NOMO-1 treated with DMSO at 0.1 percent for 48 hours (cell line): ENCODE measurements around the gene RLBP1.
A peak's percentile ranks its signal among the peaks of the same experiment; 100 is the strongest.

Experiments used
- DNase-seq: peaks from one replicate; lab custom pipeline; 2025; ENCODE audit not compliant: unreplicated experiment; lab: John Stamatoyannopoulos, UW

RLBP1 gene

DNA sequence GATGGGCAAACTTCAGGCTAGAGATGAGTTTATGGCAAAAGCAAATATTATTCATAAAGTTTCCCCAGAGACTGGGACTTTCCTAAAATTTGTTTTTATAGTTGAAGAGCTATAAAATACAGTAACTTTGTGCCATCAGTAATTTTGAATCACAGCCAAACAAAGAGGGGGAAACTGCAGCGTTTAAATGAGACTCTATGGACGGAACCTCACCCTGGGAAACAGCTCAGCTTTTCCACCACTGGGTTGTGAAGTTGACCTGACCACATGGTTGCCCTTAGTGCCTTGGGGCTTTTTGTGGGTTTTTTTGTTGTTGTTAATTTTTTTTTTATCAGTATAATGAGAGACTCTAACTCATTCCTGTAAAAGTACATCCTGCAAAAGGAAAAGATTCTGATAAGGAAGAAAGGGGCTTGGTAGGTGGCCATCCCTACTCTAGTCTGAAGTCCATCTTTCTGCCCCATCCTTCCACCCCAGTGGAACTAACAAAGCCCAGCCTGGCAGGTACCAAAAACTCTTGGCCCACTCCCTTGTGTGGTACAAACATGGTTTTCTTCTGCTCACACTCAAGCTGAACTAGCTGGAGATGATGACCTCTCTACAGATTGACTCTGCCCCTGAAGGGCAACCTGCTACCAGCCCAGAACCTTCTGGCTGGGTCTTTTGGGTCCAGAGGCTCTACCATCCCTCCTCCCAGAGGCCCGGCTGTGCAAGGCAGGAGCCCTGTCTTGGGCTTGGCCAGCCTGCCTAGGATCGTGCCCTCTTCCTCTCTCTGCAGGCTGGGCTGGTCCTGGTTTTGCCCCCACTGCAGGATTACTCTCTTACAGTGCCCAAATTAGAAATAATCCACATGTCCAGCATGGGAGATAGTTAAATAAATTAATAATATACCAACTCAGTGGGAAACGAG, 41.2 kb downstream of the RLBP1 start:
- no peak for DNase-seq

DNA sequence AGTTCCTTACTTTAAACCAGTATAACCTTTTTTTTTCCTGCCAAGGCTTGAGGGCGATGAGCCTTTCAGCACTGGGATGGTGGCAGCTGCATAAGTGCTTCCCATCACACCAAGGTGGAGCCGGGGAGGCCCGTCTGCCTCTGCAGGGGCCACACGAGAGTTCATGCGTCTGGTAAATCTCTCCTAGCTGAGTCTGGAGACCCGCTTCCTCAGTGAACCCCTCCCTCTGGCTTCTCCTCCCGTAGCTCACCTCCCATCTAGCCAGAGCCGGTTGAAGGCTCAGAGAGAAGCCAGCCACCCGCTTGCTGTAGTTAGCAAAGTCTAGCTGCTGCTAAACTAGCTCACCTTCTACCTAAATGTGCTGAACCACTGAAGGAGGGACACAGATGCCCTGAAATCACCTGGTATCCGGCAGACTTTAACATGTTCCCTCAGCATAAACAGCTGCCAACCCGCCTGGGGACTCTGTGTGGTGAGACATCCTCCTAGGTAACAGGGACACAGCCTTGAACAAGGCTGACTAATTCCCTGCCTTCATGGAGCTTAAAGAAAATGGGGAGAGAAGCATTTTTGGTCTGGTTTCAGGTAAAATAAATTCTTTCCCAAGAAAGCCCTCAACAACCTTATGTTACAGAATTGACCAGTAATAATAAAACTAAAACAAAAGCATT, 42.9 kb downstream of the RLBP1 start:
- DNase-seq = no peak

DNA sequence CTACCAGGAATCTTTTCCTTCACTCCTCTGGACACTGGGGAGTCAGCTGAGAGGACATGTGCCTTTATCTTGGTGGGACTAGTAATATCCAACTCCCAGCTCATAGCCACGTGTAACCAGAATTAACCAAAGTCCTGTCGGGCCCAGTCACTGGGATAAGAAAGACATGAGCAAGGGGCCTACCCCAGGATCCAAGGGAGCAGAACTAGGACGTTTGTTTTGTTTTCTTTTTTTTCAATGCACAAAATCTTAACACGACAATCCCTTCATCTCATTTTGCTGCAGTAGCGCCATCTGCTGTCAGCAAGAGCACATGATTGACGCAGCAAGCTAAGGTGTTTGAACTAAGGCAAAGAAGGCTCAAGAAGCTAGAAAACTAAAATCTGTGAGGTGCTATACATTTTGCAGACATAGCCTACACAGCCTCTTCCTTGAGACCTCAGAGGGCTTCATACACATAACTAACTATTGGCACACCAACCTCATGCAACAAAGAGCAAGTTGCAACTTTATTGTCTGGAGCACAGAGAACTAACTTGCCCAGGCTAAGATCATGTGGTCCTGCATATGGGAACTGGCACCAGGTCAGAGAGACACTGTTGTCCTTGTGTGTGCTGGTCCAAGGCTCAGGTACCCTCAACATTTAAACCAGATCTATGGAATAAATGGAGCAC, 43.6 kb downstream of the RLBP1 start:
- DNase-seq = peak; percentile 62

DNA sequence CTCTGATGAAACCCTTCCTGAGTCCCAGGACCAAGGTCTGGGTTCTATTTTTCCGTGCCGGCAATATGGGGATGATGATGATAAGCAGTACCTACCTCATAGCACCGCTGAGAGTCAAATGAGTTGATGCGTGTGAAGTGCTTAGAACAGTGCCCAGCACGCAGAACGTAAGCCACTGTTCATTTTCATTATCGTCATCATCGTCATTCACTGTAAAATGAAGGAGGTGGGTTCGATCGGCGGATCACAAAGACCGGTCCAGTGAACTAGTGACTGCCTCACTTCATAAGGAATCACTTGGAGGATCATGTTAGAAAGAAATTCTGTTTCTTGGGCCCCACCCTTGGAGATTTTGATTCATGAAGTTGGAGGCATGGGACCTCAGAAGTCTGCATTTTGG, 44.3 kb downstream of the RLBP1 start:
- DNase-seq = no peak

DNA sequence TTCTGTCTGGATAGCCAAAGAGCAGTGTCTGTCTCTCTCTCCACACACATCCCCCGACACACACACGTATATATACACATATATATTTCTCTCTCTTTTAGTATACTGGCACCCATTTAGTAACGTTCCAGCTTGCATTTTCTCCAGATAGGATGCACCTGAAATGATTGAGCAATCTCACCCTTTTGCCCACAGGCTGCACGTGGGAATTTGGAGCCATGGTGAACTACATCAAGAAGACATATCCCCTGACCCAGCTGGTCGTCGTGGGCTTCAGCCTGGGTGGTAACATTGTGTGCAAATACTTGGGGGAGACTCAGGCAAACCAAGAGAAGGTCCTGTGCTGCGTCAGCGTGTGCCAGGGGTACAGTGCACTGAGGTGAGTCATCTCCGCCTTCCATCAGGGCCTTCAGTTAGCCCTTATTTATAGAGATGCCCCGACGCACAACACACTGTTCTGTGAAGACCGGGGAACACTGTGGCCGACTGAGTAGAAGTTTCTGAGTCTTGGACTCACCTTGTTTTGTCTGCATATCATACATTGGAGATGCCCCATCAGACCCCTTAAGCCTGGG, 45.7 kb downstream of the RLBP1 start:
- no peak for DNase-seq

DNA sequence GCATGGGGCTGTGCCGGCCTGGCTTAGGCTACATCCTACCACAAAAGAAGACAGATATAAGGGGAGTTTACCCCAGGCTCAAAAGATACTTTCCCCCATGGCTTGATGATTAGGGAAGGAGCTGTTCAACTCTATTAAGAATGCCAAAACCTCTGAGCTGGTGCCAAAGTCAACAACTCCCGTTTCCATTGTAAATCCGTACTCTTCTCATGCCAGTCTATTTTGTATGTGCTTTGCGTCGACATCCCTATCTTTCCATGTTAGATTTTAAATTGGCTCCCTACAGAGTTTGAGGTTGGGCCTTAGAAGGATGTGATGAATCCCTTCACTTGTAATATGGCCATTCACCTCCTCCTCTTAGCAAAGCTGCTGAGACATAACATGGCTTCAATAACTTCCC, 46.9 kb downstream of the RLBP1 start:
- DNase-seq = no peak

DNA sequence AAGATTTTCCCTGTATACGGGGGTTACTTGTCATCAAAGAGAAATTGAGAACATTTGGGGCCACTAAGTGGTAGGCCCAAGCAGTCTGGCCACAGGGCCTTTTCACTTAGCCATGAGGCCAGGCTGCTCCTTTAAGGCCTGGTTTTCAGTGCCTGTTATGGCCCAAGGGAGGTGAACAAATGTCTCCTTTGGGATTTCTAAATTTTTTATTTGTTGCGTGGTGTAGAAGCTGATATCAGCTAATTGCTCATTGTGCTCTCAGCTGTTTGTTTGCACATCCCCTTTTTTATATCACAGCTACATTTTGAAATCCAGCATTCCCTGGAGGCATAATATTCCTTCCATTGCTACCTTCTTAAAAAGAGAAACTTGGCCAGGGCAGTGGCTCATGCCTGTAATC, 48.5 kb downstream of the RLBP1 start:
- no peak for DNase-seq

DNA sequence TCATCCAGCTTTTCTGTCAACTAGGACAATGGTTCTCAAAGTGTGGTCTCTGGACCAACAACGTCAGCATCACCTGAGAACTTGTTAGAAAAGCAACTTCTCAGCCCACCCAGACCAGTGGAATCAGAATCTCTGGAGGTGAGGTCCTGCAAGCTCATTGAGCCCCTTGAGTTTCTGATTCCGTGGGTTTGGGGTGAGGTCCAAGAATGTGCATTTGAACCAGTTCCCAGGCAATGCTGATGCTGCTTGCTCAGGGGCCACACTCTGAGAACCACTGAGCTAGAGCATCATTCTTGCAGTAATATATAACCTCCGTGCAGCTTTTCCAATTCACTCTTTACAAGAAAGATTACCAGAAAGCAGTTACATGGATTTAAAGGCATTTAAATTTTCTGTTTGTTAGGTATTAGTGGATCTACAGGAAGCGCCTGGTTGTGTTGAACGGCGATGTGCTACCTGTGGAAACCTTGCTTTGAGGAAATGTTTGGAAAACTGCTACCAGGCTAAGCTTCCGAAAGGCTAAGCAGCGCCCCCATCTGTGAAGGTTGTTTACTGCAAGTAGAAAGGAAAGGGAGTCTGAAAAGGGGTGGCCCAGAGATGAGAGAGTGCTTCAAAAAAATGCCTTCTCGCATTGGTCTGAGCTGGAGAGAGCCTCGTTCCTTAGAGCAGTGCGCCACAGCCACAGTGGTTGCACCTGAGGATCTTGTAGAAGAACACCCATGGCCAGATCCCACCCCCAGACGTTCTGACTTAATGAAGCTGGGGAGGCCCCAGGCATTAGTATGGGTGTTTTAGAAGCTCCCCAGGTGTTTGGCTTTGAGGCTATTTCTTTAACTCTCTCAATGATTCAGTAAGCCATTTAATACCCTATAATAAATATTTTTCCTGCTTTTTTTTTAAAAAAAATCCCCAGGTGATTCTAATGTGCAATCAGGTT, 50.0 kb downstream of the RLBP1 start:
- peak; percentile 6 for DNase-seq

DNA sequence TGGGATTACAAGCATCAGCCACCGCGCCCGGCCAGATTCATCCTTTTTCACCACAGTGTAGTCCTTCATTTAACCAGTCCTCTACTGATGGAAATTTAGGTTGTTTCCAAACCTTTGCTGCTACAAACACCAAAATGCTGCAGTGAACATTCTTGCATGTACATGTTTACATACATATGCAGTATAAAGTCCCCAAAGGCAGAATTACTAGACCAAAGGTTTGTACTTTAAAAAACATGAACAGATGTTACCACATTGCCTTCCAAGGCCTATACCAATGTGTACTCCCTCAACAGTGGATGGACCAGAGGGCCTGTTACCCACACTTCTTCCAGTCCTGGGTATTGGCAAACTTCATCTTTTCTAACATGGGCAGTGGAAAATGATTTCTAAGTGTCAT, 51.0 kb downstream of the RLBP1 start:
- DNase-seq = no peak

DNA sequence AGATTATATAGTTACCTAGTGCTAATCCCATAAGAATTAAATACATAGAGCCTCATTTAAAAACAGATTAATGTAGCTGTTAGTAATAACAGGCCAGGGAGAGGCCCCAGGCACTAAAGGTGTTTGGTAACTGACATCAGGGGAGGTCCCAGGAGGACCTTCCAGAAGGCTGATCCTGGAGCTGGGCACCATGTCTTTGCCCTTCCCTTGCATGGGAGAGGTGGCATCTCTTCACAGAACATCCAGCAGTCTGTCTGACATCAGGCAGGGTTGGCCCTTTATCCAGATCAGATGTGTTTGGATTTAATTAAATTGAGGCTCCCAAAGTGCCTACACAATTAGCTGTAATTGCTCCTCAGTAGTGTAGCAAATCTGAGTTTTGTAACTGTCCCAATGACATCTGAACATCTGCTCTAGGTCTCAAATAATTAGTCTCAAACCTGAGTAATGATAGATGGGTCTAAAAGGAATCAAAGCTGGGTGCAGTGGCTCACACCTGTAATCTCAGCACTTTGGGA, 53.0 kb downstream of the RLBP1 start:
- no peak for DNase-seq

DNA sequence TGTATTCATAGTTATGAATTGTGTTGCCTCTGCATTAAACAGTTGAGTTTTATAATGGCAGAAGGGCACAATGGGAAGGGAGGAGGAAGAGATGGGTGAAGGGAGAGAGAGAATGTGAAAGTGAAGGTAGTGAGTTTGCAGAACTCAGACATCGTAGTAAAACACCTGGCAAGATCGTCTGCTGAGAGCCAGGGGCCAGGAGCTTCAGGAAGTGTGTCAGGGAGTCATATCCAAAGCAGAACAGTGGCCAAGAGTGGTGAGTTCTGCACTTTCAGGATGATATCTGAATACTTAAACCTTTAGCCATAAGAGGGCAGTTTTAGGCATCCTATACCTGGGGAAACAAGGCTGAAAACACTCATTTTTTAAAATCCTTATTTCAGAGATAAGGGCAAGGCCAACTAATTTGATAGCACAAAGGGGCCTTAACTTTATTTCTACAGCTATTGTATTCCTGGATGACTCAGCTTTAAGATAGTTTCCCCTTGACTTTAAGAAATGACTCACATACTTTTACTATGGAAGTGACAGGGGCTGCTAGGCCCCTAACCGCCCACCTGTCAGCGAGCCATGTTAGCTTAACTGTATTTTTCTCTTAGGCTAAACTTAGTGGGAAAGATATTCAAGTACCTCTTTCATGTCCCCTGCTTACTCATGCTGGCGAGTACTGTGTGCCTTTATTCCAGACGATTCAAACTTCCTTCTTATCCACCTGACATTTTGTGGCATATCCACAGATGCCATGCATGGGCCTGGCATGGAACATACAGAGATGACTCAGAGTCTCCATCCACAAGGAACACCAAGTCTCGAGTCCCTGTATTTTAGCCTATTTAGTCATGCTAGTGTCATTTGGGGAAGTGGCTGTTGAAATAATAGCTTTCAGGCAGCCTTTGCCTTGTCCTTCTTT, 53.9 kb downstream of the RLBP1 start:
- DNase-seq = peak; percentile 27

DNA sequence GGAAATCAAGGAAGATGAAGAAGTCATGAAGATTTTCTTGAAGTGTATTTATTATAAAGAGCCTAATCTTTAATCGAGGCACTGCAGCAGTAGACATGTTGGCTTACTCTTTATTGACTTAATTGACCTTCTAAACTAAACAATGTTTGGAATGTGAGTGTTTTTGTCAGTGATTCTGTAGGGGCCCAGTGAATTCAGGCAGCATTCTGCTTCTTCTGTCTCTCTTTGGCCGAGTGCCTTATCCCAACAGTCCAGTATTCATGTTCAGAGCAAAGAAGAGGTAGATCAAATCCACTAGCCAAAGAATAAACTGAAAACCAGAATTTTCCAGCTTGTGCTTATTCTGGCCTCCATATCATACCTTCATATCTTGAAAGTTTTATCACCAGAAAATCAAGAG, 55.7 kb downstream of the RLBP1 start:
- DNase-seq = no peak

DNA sequence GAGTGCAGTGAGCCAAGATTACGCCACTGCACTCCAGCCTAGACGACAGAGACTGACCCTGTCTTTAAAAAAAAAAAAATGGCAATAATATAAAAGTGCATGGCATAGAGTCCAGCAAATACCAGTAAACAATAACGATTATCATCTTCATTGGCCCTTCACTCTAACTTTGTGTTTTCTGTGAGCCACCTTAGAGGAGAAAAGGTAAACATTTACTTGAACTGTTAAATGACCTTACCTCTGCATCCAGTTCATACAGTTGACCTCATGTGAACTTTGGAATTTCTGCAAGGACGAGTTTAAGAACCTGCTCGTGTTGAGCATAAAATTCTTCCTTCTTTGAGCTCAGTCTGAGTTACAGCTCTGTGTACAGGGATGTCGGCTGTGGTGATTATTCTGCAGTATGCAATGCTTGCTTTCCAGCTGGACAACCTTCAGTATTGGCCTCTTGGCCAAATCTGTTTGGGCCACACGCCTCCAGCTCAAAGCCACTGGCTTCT, 56.6 kb downstream of the RLBP1 start:
- no peak for DNase-seq

DNA sequence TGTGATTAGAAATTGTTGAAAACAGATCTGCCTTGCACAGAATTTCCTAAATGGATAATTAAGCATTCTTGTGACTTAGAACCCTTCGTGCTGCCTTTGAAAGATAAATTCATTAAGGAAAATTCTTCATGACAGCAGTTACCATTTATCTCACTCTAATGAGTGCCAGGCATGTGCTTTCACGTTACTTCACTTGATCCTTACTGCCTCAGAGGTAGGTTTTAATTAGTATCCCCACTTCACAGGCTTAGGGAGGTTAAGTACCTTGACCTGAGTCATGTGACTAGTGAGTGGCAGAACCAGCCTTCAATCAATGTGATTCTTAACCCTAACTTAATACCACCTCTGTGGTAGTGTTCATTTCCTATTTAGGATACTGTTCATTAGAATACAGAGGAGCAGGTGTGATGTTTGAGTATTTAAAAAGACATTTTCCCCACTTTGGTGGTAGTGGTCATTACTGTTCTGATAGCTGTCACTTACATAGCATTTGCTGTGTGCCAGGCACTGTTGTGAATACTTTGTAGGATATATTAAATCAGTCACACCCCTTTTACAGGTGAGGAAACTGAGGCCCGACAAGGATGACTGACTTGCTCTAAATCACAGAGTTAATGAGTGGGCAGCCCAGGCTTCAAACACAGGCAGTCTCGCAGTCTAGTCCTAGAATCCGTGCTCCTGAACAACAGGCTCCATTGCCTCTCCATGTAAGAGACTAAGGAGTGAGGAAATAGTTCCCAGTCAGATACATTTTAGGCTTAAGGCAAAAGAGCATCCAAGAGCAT, 57.9 kb downstream of the RLBP1 start:
- no peak for DNase-seq

DNA sequence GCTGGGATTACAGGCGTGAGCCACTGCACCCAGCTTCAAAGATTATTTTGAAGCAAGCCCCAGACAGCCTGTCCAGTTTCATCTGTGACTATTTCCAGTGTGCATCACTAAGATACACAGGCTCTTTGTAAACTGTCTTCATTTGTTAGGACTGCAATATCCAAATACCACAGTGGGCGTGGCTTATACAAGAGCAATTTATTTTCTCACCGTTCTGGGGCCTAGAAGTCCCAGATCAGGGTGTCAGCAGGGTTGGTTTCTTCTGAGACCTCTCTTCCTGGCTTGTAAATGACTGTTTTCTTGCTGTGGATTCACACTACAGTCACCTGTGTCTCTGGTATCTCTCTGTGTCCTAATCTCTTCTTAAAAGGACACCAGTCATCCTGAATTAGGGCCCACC, 59.7 kb downstream of the RLBP1 start:
- DNase-seq = no peak
